ENCODE results near the gene AKAP6.
"Not testable (repeated sequence)": the region's sequence is repeated elsewhere in the genome, so short reads cannot be mapped to it uniquely, and the experiment has no call there.

Gene AKAP6

GRCh38 chr14:32785585-32785984 lies 456.5 kb downstream of the AKAP6 start:
- no peak for DNase-seq

DNA sequence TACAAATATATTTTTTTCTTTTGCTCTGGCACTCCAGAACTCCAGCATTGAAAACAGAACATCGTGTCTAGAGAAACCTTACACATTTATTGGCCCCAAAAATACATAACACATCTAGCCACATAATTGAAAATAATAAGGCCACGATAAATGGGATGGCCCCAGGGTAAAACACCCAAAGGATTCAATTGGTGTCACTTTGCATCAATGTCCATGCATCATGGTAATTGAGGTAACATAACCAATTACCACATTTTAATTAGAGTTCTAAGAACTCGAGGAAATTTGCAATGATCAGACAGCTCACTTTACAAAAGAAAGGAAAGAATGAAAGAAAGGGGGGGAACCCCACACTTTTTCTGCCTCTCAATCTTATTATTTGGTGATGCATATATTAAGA lies 457.8 kb downstream of the AKAP6 start:
- no peak for DNase-seq

DNA sequence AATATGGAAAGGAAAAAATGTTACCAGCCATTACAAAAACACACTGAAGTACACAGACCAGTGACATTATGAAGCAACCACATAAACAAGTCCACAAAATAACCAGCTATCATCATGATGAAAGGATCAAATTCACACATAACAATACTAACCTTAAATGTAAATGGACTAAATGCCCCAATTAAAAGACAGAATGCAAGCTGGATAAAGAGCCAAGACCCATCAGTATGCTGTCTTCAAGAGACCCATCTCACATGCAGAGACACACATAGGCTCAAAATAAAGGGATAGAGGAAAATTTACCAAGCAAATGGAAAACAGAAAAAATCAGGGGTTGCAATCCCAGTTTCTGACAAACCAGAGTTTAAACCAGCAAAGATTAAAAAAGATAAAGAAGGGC lies 463.9 kb downstream of the AKAP6 start:
- DNase-seq: not testable (repeated sequence)

GRCh38 chr14:32800320-32800719 lies 471.2 kb downstream of the AKAP6 start:
- DNase-seq: no peak

- no peak for DNase-seq
These were observed 473.2 kb downstream of the AKAP6 start for GRCh38 chr14:32802295-32802694.

GRCh38 chr14:32805979-32806378 lies 476.9 kb downstream of the AKAP6 start:
- no peak for DNase-seq

DNA sequence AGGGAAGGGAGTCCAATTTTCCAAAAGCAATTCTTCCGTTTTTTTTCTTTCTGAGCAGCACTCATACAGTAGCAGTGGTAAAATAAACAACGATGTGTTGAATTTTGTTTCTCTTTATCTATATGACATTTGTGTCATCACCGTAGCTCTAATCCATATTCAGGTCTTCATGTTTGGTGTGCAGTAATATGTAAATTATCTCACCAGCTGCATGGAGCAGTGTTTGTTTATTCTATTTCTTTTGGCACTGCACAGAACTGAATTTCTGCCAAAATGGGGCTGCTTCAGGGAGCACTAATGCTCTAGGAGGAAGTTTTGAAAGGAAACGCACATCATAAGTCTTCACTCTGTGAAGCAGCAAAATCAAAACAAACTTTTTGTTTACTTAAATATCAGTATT lies 479.5 kb downstream of the AKAP6 start:
- no peak for DNase-seq

DNA sequence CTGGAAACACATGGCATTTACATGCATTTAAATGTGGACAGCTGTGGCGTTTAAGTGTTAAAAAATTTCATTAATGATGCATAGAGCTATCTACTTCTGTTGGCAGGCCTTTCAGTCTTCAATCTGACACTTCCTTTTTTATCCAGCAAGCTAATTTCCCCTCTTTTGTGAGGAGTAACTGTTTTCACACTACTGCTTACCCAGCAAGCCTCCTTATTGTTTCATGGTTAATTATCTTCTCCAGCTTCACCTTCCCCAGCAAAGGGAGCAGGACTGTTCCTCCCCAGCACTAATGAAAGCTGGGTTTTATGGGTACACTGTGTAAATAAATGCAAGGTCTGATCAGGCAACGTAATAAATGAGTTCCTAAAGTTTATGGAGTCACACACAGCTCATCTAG lies 480.2 kb downstream of the AKAP6 start:
- no peak for DNase-seq

DNA sequence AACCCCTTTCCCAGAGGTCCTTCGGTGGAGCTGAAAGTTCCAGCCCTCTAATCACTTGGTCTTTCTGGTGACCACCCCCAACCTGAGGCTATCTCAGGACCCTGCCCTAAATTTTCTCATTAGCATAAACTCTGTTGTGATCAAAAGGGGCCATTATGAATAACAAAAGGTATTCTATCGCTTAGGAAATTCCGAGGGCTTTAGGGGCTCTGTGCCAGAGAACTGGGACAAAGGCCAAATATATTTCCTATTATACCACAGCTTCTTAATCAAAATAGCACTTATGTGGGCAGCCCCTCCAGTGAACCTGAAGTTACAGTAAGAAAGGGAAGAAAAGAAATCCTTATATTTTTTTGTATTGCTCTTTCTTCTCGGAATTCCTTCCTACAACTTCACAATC lies 484.3 kb downstream of the AKAP6 start:
- DNase-seq: no peak

- DNase-seq: no peak
These were observed 485.6 kb downstream of the AKAP6 start for GRCh38 chr14:32814721-32815120.

DNA sequence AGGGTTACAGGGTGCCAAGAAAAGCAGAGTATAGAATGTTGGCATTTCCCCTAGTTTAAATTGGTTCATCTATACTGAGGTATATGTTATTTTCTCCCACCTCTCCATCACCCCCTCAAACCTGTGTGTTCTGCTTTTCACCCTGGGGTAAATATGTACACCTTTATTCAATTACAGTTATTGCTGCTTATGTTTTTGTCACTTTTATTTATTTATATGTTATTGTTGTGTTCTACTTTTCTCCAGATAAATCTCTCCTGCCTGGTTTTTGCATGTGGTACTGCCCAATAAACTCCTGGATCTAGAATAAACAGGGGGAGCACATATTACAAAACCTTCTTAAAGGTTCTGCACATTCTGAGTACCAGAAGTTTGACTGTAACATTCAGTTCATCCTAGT lies 487.5 kb downstream of the AKAP6 start:
- DNase-seq: no peak

DNA sequence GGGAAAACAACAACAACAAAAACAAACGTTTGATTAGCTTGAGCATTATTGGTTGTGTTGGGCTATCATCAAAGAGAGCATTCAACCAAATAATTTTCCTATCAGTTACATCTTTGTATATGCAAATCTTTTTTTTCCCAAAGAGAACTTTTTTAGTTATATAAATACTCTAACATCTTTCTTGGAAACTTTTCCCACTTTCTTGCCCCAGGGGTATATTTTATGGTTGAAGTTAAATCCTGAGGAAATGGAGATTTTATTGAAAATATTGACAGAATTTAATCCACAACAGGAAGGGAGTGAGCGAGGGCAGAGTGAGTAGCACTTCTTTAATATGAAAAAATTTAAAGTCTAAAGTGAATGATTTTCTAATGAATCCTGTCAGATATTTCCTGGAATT lies 488.7 kb downstream of the AKAP6 start:
- DNase-seq: no peak

GRCh38 chr14:32818581-32818980 lies 489.5 kb downstream of the AKAP6 start:
- no peak for DNase-seq

GRCh38 chr14:32820181-32820580 lies 491.1 kb downstream of the AKAP6 start:
- DNase-seq: no peak

DNA sequence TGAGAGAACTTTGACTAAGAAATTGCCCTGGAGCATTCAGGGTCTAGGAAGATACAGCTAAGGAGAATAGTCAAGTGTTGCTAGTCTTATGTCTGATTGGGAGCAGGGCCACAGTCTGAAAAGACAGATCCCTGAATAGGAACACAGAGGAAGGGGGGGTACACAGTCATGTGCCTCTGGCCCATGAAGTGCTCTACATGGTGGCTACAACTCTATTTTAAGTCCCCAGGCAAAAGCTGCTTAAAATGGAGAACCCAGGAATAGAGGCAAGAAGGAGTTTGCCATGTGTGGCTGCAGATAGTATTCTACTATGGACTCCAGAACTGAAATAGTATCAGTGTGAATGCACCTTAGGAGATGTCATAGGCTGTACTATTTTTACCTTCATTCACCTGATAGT lies 491.6 kb downstream of the AKAP6 start:
- no peak for DNase-seq

DNA sequence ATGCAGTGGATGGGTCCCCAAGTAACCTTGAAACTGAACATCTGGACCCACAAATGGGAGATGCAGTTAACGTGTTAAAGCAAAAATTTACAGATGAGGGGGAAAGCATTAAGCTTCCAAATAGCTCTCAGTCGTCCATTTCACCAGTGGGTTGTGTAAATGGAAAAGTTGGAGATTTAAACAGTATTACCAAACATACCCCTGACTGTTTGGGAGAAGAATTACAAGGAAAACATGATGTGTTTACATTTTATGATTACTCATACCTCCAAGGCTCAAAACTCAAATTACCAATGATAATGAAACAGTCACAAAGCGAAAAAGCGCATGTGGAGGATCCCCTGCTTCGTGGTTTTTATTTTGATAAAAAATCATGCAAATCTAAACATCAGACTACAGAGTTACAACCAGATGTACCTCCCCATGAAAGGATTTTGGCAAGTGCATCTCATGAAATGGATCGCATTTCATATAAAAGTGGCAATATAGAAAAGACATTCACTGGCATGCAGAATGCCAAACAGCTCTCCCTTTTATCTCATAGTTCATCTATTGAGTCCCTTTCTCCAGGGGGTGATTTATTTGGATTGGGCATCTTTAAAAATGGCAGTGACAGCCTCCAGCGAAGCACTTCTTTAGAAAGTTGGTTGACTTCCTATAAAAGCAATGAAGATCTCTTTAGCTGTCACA lies 493.0 kb downstream of the AKAP6 start:
- DNase-seq: no peak

DNA sequence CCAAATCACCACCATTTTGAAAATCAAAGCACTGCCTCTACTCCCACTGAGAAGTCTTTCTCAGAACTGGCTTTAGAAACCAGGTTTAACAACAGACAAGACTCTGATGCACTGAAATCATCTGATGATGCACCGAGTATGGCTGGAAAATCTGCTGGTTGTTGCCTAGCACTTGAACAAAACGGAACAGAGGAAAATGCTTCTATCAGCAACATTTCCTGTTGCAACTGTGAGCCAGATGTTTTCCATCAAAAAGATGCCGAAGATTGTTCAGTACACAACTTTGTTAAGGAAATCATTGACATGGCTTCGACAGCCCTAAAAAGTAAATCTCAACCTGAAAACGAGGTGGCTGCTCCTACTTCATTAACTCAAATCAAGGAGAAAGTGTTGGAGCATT lies 494.6 kb downstream of the AKAP6 start:
- DNase-seq: no peak

DNA sequence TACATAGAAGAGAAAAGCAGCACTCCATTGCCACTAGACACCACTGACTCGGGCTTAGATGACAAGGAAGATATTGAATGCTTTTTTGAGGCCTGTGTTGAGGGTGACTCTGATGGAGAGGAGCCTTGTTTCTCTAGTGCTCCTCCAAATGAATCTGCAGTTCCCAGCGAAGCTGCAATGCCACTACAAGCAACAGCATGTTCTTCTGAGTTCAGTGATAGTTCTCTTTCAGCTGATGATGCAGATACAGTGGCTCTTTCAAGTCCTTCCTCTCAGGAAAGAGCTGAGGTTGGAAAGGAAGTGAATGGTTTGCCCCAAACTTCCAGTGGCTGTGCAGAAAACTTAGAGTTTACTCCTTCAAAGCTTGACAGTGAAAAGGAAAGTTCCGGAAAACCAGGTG lies 495.1 kb downstream of the AKAP6 start:
- DNase-seq: no peak

GRCh38 chr14:32825058-32825457 lies 496.0 kb downstream of the AKAP6 start:
- DNase-seq: no peak

GRCh38 chr14:32826404-32827082 lies 497.4 kb downstream of the AKAP6 start:
- DNase-seq: no peak

- DNase-seq: no peak
These were observed 498.4 kb downstream of the AKAP6 start for GRCh38 chr14:32827514-32827913.

DNA sequence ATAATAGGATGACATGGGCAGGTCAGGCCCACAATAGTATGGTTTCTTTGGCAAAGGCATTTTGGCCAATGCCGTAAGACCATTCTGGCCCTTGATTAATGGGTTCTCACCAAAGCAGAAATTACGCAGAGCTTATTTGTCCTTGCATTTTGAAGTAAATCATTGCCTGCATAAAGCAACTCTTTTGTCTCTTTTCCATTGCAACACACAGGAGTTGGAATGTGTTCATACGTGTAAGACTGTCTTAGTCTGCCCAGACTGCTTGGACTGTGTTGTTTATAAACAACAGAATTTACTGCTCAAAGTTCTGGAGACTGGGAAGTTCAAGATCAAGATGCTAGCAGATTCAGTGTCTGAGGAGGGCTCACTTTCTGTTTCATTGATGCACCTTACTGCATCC lies 506.8 kb downstream of the AKAP6 start:
- DNase-seq: no peak

DNA sequence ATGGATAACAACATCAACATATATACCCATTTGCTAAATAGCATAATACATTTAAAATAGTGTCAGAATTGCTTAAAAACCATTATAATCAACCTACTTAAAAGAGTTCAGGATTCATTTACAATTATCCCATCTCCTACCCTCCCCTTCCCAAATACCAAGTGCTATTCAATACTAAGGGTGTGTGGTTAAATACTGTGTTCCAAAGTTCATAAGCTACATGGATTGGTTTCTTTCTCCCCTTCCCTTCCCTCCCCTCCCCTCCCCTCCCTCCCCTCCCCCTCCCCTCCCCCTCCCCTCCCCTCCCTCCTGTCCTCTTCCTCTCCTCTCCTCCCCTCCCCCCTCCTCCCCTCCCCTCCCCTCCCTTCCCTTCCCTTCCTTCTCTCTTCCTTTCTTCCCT lies 512.6 kb downstream of the AKAP6 start:
- no peak for DNase-seq

DNA sequence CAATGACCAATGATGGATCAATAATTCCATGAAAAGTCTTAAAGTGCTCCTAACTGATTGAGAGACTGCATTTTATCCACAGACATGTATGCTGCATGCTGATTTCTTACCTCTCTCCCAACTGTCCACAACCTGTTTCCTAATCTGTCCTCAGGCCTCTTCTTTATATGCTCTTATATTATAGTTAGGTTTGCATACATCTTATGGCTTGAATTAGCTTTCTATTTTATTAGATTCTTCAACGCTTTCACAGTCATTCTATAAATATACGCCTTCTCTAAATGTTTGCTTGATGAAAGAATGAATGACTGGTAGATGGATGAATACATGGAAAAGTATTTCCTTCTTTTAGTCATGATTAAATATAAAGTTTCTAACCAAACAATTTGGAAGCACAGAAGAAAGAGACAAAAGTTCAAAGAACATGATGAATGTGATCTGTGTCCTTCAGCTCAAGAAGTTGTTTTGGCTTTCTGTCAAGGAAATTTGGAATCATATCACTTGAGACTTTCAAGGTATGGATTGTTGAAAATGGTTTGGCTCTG lies 517.8 kb downstream of the AKAP6 start:
- DNase-seq: no peak

DNA sequence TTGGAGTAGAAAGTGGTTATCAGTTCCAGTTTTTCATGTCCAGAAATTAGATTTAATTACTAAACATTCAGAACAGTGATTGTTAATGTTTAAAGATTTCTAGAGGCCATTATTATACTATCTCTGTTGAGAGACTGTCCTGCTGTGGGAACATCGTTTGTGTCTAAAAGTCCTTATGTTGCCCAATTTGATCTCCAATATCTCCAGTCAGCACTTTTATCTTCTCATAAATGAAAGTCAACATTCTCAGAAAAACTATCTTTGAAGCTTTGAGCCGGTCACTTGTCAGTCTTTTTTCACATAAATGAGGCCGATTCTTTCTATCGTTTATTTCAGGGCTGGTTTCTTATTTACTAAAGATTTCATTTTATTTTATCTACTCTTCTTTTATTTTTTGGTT lies 518.8 kb downstream of the AKAP6 start:
- DNase-seq: no peak

All from CD4-positive, alpha-beta T cell treated with Interleukin-4 for 1 hour (primary cell).